HFF-Myc (cell line): ENCODE results near the gene RYR3.

Source experiments
- DNase-seq: peaks from one replicate; pipeline ENCODE4 v3.0.0-alpha.2; 2011; ENCODE audit warnings: low read depth; ENCODE audit errors: extremely low read depth
- H3K4me3 ChIP-seq: replicated peaks from 2 replicates; pipeline ENCODE4 v1.5.1; 2011; ENCODE audit warnings: low read depth, mild to moderate bottlenecking, control low read depth, low read length
- CTCF ChIP-seq: IDR thresholded peaks from 2 replicates; pipeline ENCODE4 v1.5.1; 2012; ENCODE audit warnings: mild to moderate bottlenecking, low read depth, low read length, control low read depth; ENCODE audit errors: missing control alignments

RYR3 gene

GRCh38 chr15:33822479-33822878 is 511.7 kb downstream of the RYR3 start:
- DNase-seq = no peak
- H3K4me3 ChIP-seq = no peak overlapping the region
- no peak for TF ChIP-seq CTCF

GRCh38 chr15:33823119-33823518 is 512.4 kb downstream of the RYR3 start:
- no peak for TF ChIP-seq CTCF
- DNase-seq = no peak
- H3K4me3 ChIP-seq = no peak overlapping the region

- no peak overlapping the region for H3K4me3 ChIP-seq
- no peak for TF ChIP-seq CTCF
- no peak for DNase-seq
These were observed 514.7 kb downstream of the RYR3 start for GRCh38 chr15:33825453-33825852.

- no peak for DNase-seq
- no peak overlapping the region for H3K4me3 ChIP-seq
- TF ChIP-seq CTCF = no peak
These were observed 515.4 kb downstream of the RYR3 start for GRCh38 chr15:33826201-33826600.

- TF ChIP-seq CTCF = no peak
These were observed 519.6 kb downstream of the RYR3 start for GRCh38 chr15:33830351-33830750.

GRCh38 chr15:33831646-33832045 is 520.9 kb downstream of the RYR3 start:
- no peak for DNase-seq
- H3K4me3 ChIP-seq = no peak overlapping the region
- no peak for TF ChIP-seq CTCF

More at GRCh38 chr15:33830351-33830750, 519.6 kb downstream of the RYR3 start:
- DNase-seq = no peak
- no peak overlapping the region for H3K4me3 ChIP-seq
